Cardiac muscle cell (in vitro differentiated cells and primary cell): ENCODE data around the gene RBM23. TPM values are rescaled to one million over a fixed set of nuclear protein-coding genes. Genes with fewer than 3 reads are reported as not detected.

Source experiments
- polyA plus RNA-seq: library from polyadenylated mRNA; unstranded; fragments of >200 nt; fragmentation: Nextera tagmentation; extraction: Ambion mirVana; gene quantifications from 2 replicates; pipeline ENCODE4 v1.2.1, GENCODE V29; 2016
- total RNA-seq: library from RNA; depleted of rRNA; stranded (reverse); fragments of >200 nt; gene quantifications from 2 replicates; pipeline ENCODE4 v1.2.3, GENCODE V29; 2016

Gene RBM23
- total and polyA plus RNA-seq, 2 experiments from 2014 or later = 93.4 to 107 TPM

Other genes starting within 250 kb of the RBM23 start
- gene OXA1L, start 152.5 kb downstream of the RBM23 start, total RNA-seq = 137 and 160 TPM in 2 replicates
- 53.4 and 71.5 TPM in 2 replicates for gene OXA1L, start 152.5 kb downstream of the RBM23 start, polyA plus RNA-seq
- gene SLC7A7, start 103.7 kb downstream of the RBM23 start, total RNA-seq = 1.3 and 2.3 TPM in 2 replicates
- gene SLC7A7, start 103.7 kb downstream of the RBM23 start, polyA plus RNA-seq = 1.4 and 1.9 TPM in 2 replicates
- 58.0 and 97.9 TPM in 2 replicates for gene MRPL52, start 89.3 kb downstream of the RBM23 start, total RNA-seq
- 246 and 259 TPM in 2 replicates for gene MRPL52, start 89.3 kb downstream of the RBM23 start, polyA plus RNA-seq
- gene MMP14, start 82.6 kb downstream of the RBM23 start, total RNA-seq = 24.6 and 48.1 TPM in 2 replicates
- gene MMP14, start 82.6 kb downstream of the RBM23 start, polyA plus RNA-seq = 1.8 and 6.3 TPM in 2 replicates
- gene LRP10, start 47.4 kb downstream of the RBM23 start, total RNA-seq = 40.8 and 47.1 TPM in 2 replicates
- gene LRP10, start 47.4 kb downstream of the RBM23 start, polyA plus RNA-seq = 58.6 and 62.7 TPM in 2 replicates
- gene REM2, start 35.9 kb downstream of the RBM23 start, total RNA-seq = 1.6 and 5.1 TPM in 2 replicates
- gene REM2, start 35.9 kb downstream of the RBM23 start, polyA plus RNA-seq = 2.7 and 7.1 TPM in 2 replicates
- gene PRMT5, start 10.2 kb upstream of the RBM23 start, total RNA-seq = 53.9 and 62.7 TPM in 2 replicates
- gene PRMT5, start 10.2 kb upstream of the RBM23 start, polyA plus RNA-seq = 131 and 134 TPM in 2 replicates
- 60.7 and 84.5 TPM in 2 replicates for gene HAUS4, start 37.9 kb upstream of the RBM23 start, total RNA-seq
- gene HAUS4, start 37.9 kb upstream of the RBM23 start, polyA plus RNA-seq = 28.3 and 59.7 TPM in 2 replicates
- 33.8 and 39.3 TPM in 2 replicates for gene AJUBA, start 63.4 kb upstream of the RBM23 start, total RNA-seq
- gene AJUBA, start 63.4 kb upstream of the RBM23 start, polyA plus RNA-seq = 18.9 and 19.9 TPM in 2 replicates
- 7.9 and 26.3 TPM in 2 replicates for gene C14orf93, start 91.0 kb upstream of the RBM23 start, total RNA-seq
- gene C14orf93, start 91.0 kb upstream of the RBM23 start, polyA plus RNA-seq = 6.7 and 10.5 TPM in 2 replicates
- gene PSMB5, start 115.8 kb upstream of the RBM23 start, total RNA-seq = 124 and 255 TPM in 2 replicates
- gene PSMB5, start 115.8 kb upstream of the RBM23 start, polyA plus RNA-seq = 304 and 326 TPM in 2 replicates
- gene PSMB11, start 123.1 kb upstream of the RBM23 start, total RNA-seq = 0.12 TPM in 1 of 2 replicates, not detected in the other
- gene PSMB11, start 123.1 kb upstream of the RBM23 start, polyA plus RNA-seq = not detected in 2 replicates
- gene CDH24, start 138.4 kb upstream of the RBM23 start, total RNA-seq = 8.6 and 8.9 TPM in 2 replicates
- gene CDH24, start 138.4 kb upstream of the RBM23 start, polyA plus RNA-seq = 4.4 and 13.4 TPM in 2 replicates
- gene ACIN1, start 176.0 kb upstream of the RBM23 start, total RNA-seq = 95.1 and 151 TPM in 2 replicates
- 41.0 and 45.5 TPM in 2 replicates for gene ACIN1, start 176.0 kb upstream of the RBM23 start, polyA plus RNA-seq
- gene C14orf119, start 176.4 kb upstream of the RBM23 start, total RNA-seq = 22.2 and 57.0 TPM in 2 replicates
- gene C14orf119, start 176.4 kb upstream of the RBM23 start, polyA plus RNA-seq = 105 and 120 TPM in 2 replicates
- 0.15 TPM in 1 of 2 replicates, not detected in the other for gene CIROP, start 185.8 kb upstream of the RBM23 start, total RNA-seq
- not detected in 2 replicates for gene CIROP, start 185.8 kb upstream of the RBM23 start, polyA plus RNA-seq
- gene CEBPE, start 200.1 kb upstream of the RBM23 start, total RNA-seq = not detected in 2 replicates
- gene CEBPE, start 200.1 kb upstream of the RBM23 start, polyA plus RNA-seq = not detected in 2 replicates